Measurements from ENCODE around the gene ITGA1.
"Not testable (repeated sequence)": the region's sequence is repeated elsewhere in the genome, so short reads cannot be mapped to it uniquely, and the experiment has no call there.

ITGA1 gene

GRCh38 chr5:52956014-52956413, 168.3 kb downstream of the ITGA1 start:
- Histone ChIP-seq H3K27ac (ENCODE audit: low read depth, low read length) (no peak overlapping the region), H3K36me3 (ENCODE audit: control insufficient read depth, insufficient read depth, low read length) (no peaks in the 10 kb centered on the region)

GRCh38 chr5:52956915-52957747, 169.4 kb downstream of the ITGA1 start:
- no peaks in the 10 kb centered on the region for H3K9me3 ChIP-seq (ENCODE audit: control insufficient read depth, insufficient read depth, low read depth, low read length)
- H3K9ac ChIP-seq (ENCODE audit: low read length) = no peak overlapping the region
- H3K36me3 ChIP-seq (ENCODE audit: control insufficient read depth, insufficient read depth, low read length) = no peaks in the 10 kb centered on the region
- H3K27ac ChIP-seq (ENCODE audit: low read depth, low read length) = no peak overlapping the region
- no peak overlapping the region for H3K4me3 ChIP-seq (ENCODE audit: low read depth, low read length)
- H3K4me1 ChIP-seq (ENCODE audit: control insufficient read depth, insufficient read depth, low read length) = peaks cover 10% of the 10 kb centered on the region; the same call in 1 of the 2 replicates
- no peaks in the 10 kb centered on the region for H3K27me3 ChIP-seq (ENCODE audit: control insufficient read depth, insufficient read depth, low read length)

More at GRCh38 chr5:52956014-52956413, 168.3 kb downstream of the ITGA1 start:
- Histone ChIP-seq H3K27me3 (ENCODE audit: control insufficient read depth, insufficient read depth, low read length) (no peaks in the 10 kb centered on the region), H3K4me1 (ENCODE audit: control insufficient read depth, insufficient read depth, low read length) (peaks cover 10% of the 10 kb centered on the region; the same call in 1 of the 2 replicates), H3K9me3 (ENCODE audit: control insufficient read depth, insufficient read depth, low read depth, low read length) (no peaks in the 10 kb centered on the region), H3K4me3 (ENCODE audit: low read depth, low read length) (no peak overlapping the region), H3K9ac (ENCODE audit: low read length) (no peak overlapping the region)

GRCh38 chr5:52961274-52961681, 173.6 kb downstream of the ITGA1 start:
- H3K4me1 ChIP-seq (ENCODE audit: control insufficient read depth, insufficient read depth, low read length) = peaks cover 10% of the 10 kb centered on the region; the same call in 1 of the 2 replicates
- H3K27ac ChIP-seq (ENCODE audit: low read depth, low read length) = no peak overlapping the region
- H3K36me3 ChIP-seq (ENCODE audit: control insufficient read depth, insufficient read depth, low read length) = no peaks in the 10 kb centered on the region
- no peak overlapping the region for H3K9ac ChIP-seq (ENCODE audit: low read length)
- no peak overlapping the region for H3K4me3 ChIP-seq (ENCODE audit: low read depth, low read length)
- H3K9me3 ChIP-seq (ENCODE audit: control insufficient read depth, insufficient read depth, low read depth, low read length) = no peaks in the 10 kb centered on the region
- H3K27me3 ChIP-seq (ENCODE audit: control insufficient read depth, insufficient read depth, low read length) = no peaks in the 10 kb centered on the region

- no peaks in the 10 kb centered on the region for H3K4me1 ChIP-seq (ENCODE audit: control insufficient read depth, insufficient read depth, low read length)
- no peak overlapping the region for H3K4me3 ChIP-seq (ENCODE audit: low read depth, low read length)
- H3K27ac ChIP-seq (ENCODE audit: low read depth, low read length) = no peak overlapping the region
- H3K9ac ChIP-seq (ENCODE audit: low read length) = no peak overlapping the region
- H3K36me3 ChIP-seq (ENCODE audit: control insufficient read depth, insufficient read depth, low read length) = no peaks in the 10 kb centered on the region
- H3K9me3 ChIP-seq (ENCODE audit: control insufficient read depth, insufficient read depth, low read depth, low read length) = no peaks in the 10 kb centered on the region
- H3K27me3 ChIP-seq (ENCODE audit: control insufficient read depth, insufficient read depth, low read length) = no peaks in the 10 kb centered on the region
Measured at GRCh38 chr5:52963636-52964035, 175.9 kb downstream of the ITGA1 start.

GRCh38 chr5:52964138-52964537, 176.4 kb downstream of the ITGA1 start:
- Histone ChIP-seq H3K27ac (ENCODE audit: low read depth, low read length) (no peak overlapping the region), H3K4me1 (ENCODE audit: control insufficient read depth, insufficient read depth, low read length) (no peaks in the 10 kb centered on the region), H3K9ac (ENCODE audit: low read length) (no peak overlapping the region), H3K36me3 (ENCODE audit: control insufficient read depth, insufficient read depth, low read length) (no peaks in the 10 kb centered on the region), H3K4me3 (ENCODE audit: low read depth, low read length) (no peak overlapping the region), H3K27me3 (ENCODE audit: control insufficient read depth, insufficient read depth, low read length) (no peaks in the 10 kb centered on the region), H3K9me3 (ENCODE audit: control insufficient read depth, insufficient read depth, low read depth, low read length) (no peaks in the 10 kb centered on the region)

GRCh38 chr5:52976157-52976556, 188.4 kb downstream of the ITGA1 start:
- H3K27ac ChIP-seq (ENCODE audit: low read depth, low read length); H3K27me3 ChIP-seq (ENCODE audit: control insufficient read depth, insufficient read depth, low read length); H3K4me3 ChIP-seq (ENCODE audit: low read depth, low read length); H3K9ac ChIP-seq (ENCODE audit: low read length); H3K36me3 ChIP-seq (ENCODE audit: control insufficient read depth, insufficient read depth, low read length); H3K4me1 ChIP-seq (ENCODE audit: control insufficient read depth, insufficient read depth, low read length): not testable (repeated sequence)
- peaks cover 23% of the 10 kb centered on the region for H3K9me3 ChIP-seq (ENCODE audit: control insufficient read depth, insufficient read depth, low read depth, low read length)

- Histone ChIP-seq H3K4me1 (ENCODE audit: control insufficient read depth, insufficient read depth, low read length) (no peaks in the 10 kb centered on the region), H3K9ac (ENCODE audit: low read length) (no peak overlapping the region), H3K36me3 (ENCODE audit: control insufficient read depth, insufficient read depth, low read length) (no peaks in the 10 kb centered on the region), H3K4me3 (ENCODE audit: low read depth, low read length) (no peak overlapping the region), H3K27me3 (ENCODE audit: control insufficient read depth, insufficient read depth, low read length) (no peaks in the 10 kb centered on the region), H3K9me3 (ENCODE audit: control insufficient read depth, insufficient read depth, low read depth, low read length) (peaks cover 23% of the 10 kb centered on the region), H3K27ac (ENCODE audit: low read depth, low read length) (no peak overlapping the region)
Measured at GRCh38 chr5:52977264-52977897, 189.7 kb downstream of the ITGA1 start.

- Histone ChIP-seq H3K4me3 (ENCODE audit: low read depth, low read length) (no peak overlapping the region), H3K27ac (ENCODE audit: low read depth, low read length) (no peak overlapping the region), H3K27me3 (ENCODE audit: control insufficient read depth, insufficient read depth, low read length) (no peaks in the 10 kb centered on the region), H3K36me3 (ENCODE audit: control insufficient read depth, insufficient read depth, low read length) (no peaks in the 10 kb centered on the region), H3K9me3 (ENCODE audit: control insufficient read depth, insufficient read depth, low read depth, low read length) (peaks cover 15% of the 10 kb centered on the region), H3K9ac (ENCODE audit: low read length) (no peak overlapping the region), H3K4me1 (ENCODE audit: control insufficient read depth, insufficient read depth, low read length) (peaks cover 6% of the 10 kb centered on the region; the same call in 1 of the 2 replicates)
Measured at GRCh38 chr5:52981507-52981906, 193.8 kb downstream of the ITGA1 start.

- Histone ChIP-seq H3K27ac (ENCODE audit: low read depth, low read length) (no peak overlapping the region), H3K9ac (ENCODE audit: low read length) (no peak overlapping the region), H3K4me3 (ENCODE audit: low read depth, low read length) (no peak overlapping the region), H3K27me3 (ENCODE audit: control insufficient read depth, insufficient read depth, low read length) (peaks cover 20% of the 10 kb centered on the region), H3K9me3 (ENCODE audit: control insufficient read depth, insufficient read depth, low read depth, low read length) (no peaks in the 10 kb centered on the region), H3K36me3 (ENCODE audit: control insufficient read depth, insufficient read depth, low read length) (no peaks in the 10 kb centered on the region), H3K4me1 (ENCODE audit: control insufficient read depth, insufficient read depth, low read length) (peaks cover 6% of the 10 kb centered on the region; the same call in 1 of the 2 replicates)
Measured at GRCh38 chr5:52983731-52984636, 196.3 kb downstream of the ITGA1 start.

GRCh38 chr5:52985306-52985705, 197.6 kb downstream of the ITGA1 start:
- Histone ChIP-seq H3K9ac (ENCODE audit: low read length) (no peak overlapping the region), H3K36me3 (ENCODE audit: control insufficient read depth, insufficient read depth, low read length) (no peaks in the 10 kb centered on the region), H3K27ac (ENCODE audit: low read depth, low read length) (no peak overlapping the region), H3K4me3 (ENCODE audit: low read depth, low read length) (no peak overlapping the region), H3K4me1 (ENCODE audit: control insufficient read depth, insufficient read depth, low read length) (peaks cover 6% of the 10 kb centered on the region; the same call in 1 of the 2 replicates), H3K9me3 (ENCODE audit: control insufficient read depth, insufficient read depth, low read depth, low read length) (no peaks in the 10 kb centered on the region), H3K27me3 (ENCODE audit: control insufficient read depth, insufficient read depth, low read length) (peaks cover 33% of the 10 kb centered on the region)
